ENCODE data around the gene ZNRF3.

DNA sequence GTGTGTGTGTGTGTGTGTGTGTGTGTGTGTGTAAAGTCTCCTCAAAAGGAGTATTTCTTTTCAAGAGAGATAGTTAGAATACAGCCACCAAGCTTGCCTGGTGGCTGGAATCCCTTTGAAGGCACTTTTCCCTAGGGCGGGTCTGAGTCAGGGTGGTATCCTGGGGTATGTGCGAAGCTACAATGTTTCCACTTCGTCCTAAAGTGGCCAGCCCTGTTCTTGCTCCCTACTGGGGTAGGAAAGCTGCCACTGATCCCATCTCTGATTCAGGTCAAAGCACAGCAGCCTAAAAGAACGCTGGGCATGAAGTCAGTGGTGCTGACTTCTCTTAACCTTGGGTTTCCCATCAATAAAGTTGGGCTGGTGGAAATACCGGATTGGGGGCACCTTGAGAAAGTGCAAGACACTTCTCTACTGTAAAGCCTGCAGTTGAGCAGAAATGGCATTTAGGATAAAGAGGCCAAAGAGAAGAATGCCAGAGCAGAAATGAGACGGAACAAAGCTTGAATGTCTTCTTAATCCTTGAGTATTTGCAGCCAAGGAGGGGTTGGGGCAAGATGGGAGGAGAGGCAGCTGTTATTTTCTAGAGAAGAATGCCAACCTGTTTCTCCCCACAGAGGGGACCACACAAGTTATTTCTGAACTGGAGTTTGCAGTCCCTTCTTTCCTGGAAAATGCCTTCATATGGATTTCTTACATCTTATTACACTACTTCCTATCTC lies 35.3 kb downstream of the ZNRF3 start:
- no peak for TF ChIP-seq CTCF (conservative IDR thresholded peaks at IDR 0.05; ENCODE audit: low read depth, low read length)
- TF ChIP-seq EZH2 (IDR thresholded peaks at IDR 0.05; ENCODE audit: low read length, unreplicated experiment) = no peak
- TF ChIP-seq EZH2phosphoT487 (IDR thresholded peaks at IDR 0.05; ENCODE audit: borderline replicate concordance, low read length) = no peak
